CD4-positive, alpha-beta memory T cell (primary cell): ENCODE data around the gene DUOX1. TPM values are rescaled to one million over a fixed set of nuclear protein-coding genes. Genes with fewer than 3 reads are reported as not detected.
A peak's percentile ranks its signal among the peaks of the same experiment; 100 is the strongest.

Experiments used
- CTCF ChIA-PET: fragments of 350-600 bp; sonication (Branson Sonifier 250); formaldehyde crosslinking; loops from one replicate; lab custom pipeline; 2021; ENCODE audit warnings: inconsistent platforms; ENCODE audit not compliant: partially characterized antibody; lab: Charles Lee
- POLR2A ChIA-PET: fragments of 350-600 bp; sonication (Branson Sonifier 250); formaldehyde crosslinking; loops from one replicate; lab custom pipeline; 2021; ENCODE audit not compliant: partially characterized antibody; lab: Charles Lee
- DNase-seq, 5 donors: peaks; one replicate each; pipeline versions ENCODE4 v3.0.0 to v3.0.0-alpha.2; 2020 to 2022; ENCODE audit warnings: mixed read lengths in 1 of 5
- H3K27ac ChIP-seq: one replicate; pipeline ENCODE4 v1.7.0; 2013; ENCODE audit warnings: low read depth, low read length
- H3K27me3 ChIP-seq: 2 replicates; pipeline ENCODE4 v1.7.0; 2013; ENCODE audit warnings: mild to moderate bottlenecking, low read length, moderate library complexity; ENCODE audit not compliant: insufficient read depth
- H3K36me3 ChIP-seq: 2 replicates; pipeline ENCODE4 v1.7.0; 2013; ENCODE audit warnings: mild to moderate bottlenecking, low read length, moderate library complexity; ENCODE audit not compliant: insufficient read depth
- H3K4me1 ChIP-seq: 2 replicates; pipeline ENCODE4 v1.7.0; 2013; ENCODE audit warnings: mild to moderate bottlenecking, low read length, moderate library complexity; ENCODE audit not compliant: insufficient read depth
- H3K4me3 ChIP-seq, 2 donors: one replicate each; pipeline ENCODE4 v1.7.0; 2013; ENCODE audit warnings: low read length in 2 of 2, mild to moderate bottlenecking in 1 of 2
- H3K9me3 ChIP-seq, 2 donors: one replicate each; pipeline ENCODE4 v1.7.0; 2013; ENCODE audit warnings: low read length in 2 of 2, control low read depth in 1 of 2; ENCODE audit not compliant: control insufficient read depth in 1 of 2
- H3K27ac Mint-ChIP-seq, 7 donors: one replicate each; pipeline ENCODE4 v1.8.0; 2020 to 2021; ENCODE audit warnings: mixed read lengths in 7 of 7, mild to moderate bottlenecking in 6 of 7, inconsistent platforms in 3 of 7, moderate library complexity in 3 of 7
- H3K27me3 Mint-ChIP-seq, 2 donors: one replicate each; pipeline ENCODE4 v1.8.0; 2020 to 2021; ENCODE audit warnings: mixed read lengths in 2 of 2
- H3K36me3 Mint-ChIP-seq, 2 donors: one replicate each; pipeline ENCODE4 v1.8.0; 2020 to 2021; ENCODE audit warnings: mixed read lengths in 2 of 2, inconsistent platforms in 1 of 2, mild to moderate bottlenecking in 1 of 2
- H3K4me1 Mint-ChIP-seq, 4 donors: one replicate each; pipeline ENCODE4 v1.8.0; 2020 to 2021; ENCODE audit warnings: mixed read lengths in 4 of 4, mild to moderate bottlenecking in 1 of 4
- H3K4me3 Mint-ChIP-seq, 8 donors: one replicate each; pipeline ENCODE4 v1.8.0; 2020 to 2021; ENCODE audit warnings: mixed read lengths in 8 of 8, mild to moderate bottlenecking in 7 of 8, moderate library complexity in 6 of 8, inconsistent platforms in 3 of 8
- H3K9me3 Mint-ChIP-seq, 8 donors: one replicate each; pipeline ENCODE4 v1.8.0; 2020 to 2021; ENCODE audit warnings: mixed read lengths in 8 of 8, mild to moderate bottlenecking in 5 of 8, inconsistent platforms in 3 of 8, moderate library complexity in 1 of 8
- intact Hi-C: fragments of 100-400 bp; cut with micrococcal nuclease; formaldehyde crosslinking; loops from one replicate; pipeline ENCODE4 v1.15.1; 2023
- polyA plus RNA-seq, 2 donors: library from polyadenylated mRNA; unstranded; fragments of 300-500 nt; fragmentation: Illumina TruSeq; gene quantifications; one replicate each; pipeline ENCODE4 v1.2.3, GENCODE V29; 2021
- total RNA-seq, 2 experiments: library from RNA; stranded (reverse); gene quantifications; one replicate each; pipeline ENCODE4 v1.2.3, GENCODE V29; 2021

DUOX1 gene
- total and polyA plus RNA-seq, 4 experiments from 2014 or later: 0.06 to 2.9 (median 0.19) TPM

- H3K27me3 Mint-ChIP-seq: peaks cover 52 to 64% of the 10 kb centered on the region in 2 donors
- peaks cover 20 to 54% (median 41%) of the 10 kb centered on the region in 4 donors for H3K4me1 Mint-ChIP-seq
- H3K27me3 ChIP-seq: peaks cover 50% of the 10 kb centered on the region
- ChIA-PET CTCF (interaction anchor here (0.5 to 1.9 kb wide), 30 partner anchors 9 to 540 kb away, joined by 3 to 21 read pairs (median 4); partner anchors contain the start of genes DUOX1 and DUOXA1), POLR2A (interaction anchor here (0.8 to 1.1 kb wide), 5 partner anchors 9 to 83 kb away, joined by 3 to 5 read pairs (median 3); no protein-coding TSS in a partner anchor)
- H3K9me3 Mint-ChIP-seq: peaks cover 0 to 6% (median 0%) of the 10 kb centered on the region in 8 donors
- no peak for DNase-seq
- H3K9me3 ChIP-seq: no peaks in the 10 kb centered on the region
- intact Hi-C loops: loop anchor here (2.0 to 5.0 kb wide), 2 partner anchors 70 to 81 kb away; partner anchors contain the start of gene SHF
- H3K27ac ChIP-seq: no peak overlapping the region
- H3K4me3 Mint-ChIP-seq: peak overlapping the region; percentile 67 to 94 (median 86)
- H3K27ac Mint-ChIP-seq: peak overlapping the region in 1 of 7 donors; percentile 59
- no peaks in the 10 kb centered on the region for H3K36me3 ChIP-seq
- peaks cover 39% of the 10 kb centered on the region for H3K4me1 ChIP-seq
- H3K4me3 ChIP-seq: no peak overlapping the region
- no peaks in the 10 kb centered on the region for H3K36me3 Mint-ChIP-seq
Observed at GRCh38 chr15:45117308-45118130, 12.3 kb upstream of the DUOX1 start.

GRCh38 chr15:45118131-45118588 is 11.6 kb upstream of the DUOX1 start:
- intact Hi-C loops: loop anchor here (2.0 to 5.0 kb wide), 2 partner anchors 69 to 81 kb away; partner anchors contain the start of gene SHF
- POLR2A ChIA-PET: interaction anchor here (0.8 to 1.1 kb wide), 5 partner anchors 8 to 83 kb away, joined by 3 to 5 read pairs (median 3); no protein-coding TSS in a partner anchor
- no peaks in the 10 kb centered on the region for H3K36me3 ChIP-seq
- CTCF ChIA-PET: interaction anchor here (0.5 to 1.9 kb wide), 33 partner anchors 8 to 540 kb away, joined by 3 to 21 read pairs (median 4); partner anchors contain the start of genes DUOX1 and DUOXA1
- Mint-ChIP-seq H3K4me1 (peaks cover 20 to 48% (median 36%) of the 10 kb centered on the region in 4 donors), H3K4me3 (peak overlapping the region; percentile 67 to 94 (median 86)), H3K9me3 (peaks cover 0 to 2% (median 0%) of the 10 kb centered on the region in 8 donors), H3K36me3 (no peaks in the 10 kb centered on the region), H3K27me3 (peaks cover 52 to 61% of the 10 kb centered on the region in 2 donors), H3K27ac (peak overlapping the region in 1 of 7 donors; percentile 62)
- no peak overlapping the region for H3K27ac ChIP-seq
- no peaks in the 10 kb centered on the region for H3K9me3 ChIP-seq
- peaks cover 44% of the 10 kb centered on the region for H3K27me3 ChIP-seq
- no peak overlapping the region for H3K4me3 ChIP-seq
- peaks cover 32% of the 10 kb centered on the region for H3K4me1 ChIP-seq
- peak; percentile 77 to 84 (median 79) for DNase-seq

- intact Hi-C loops: loop anchor here (2.0 to 5.0 kb wide), 2 partner anchors 68 to 82 kb away; partner anchors contain the start of gene SHF
- no peak overlapping the region for H3K27ac Mint-ChIP-seq
Observed at GRCh38 chr15:45118996-45119395, 10.8 kb upstream of the DUOX1 start.

GRCh38 chr15:45120081-45120972 is 9.5 kb upstream of the DUOX1 start:
- intact Hi-C loops: no loop called here
- H3K9me3 ChIP-seq: no peaks in the 10 kb centered on the region
- H3K36me3 ChIP-seq: no peaks in the 10 kb centered on the region
- H3K9me3 Mint-ChIP-seq: peaks cover 0 to 2% (median 0%) of the 10 kb centered on the region in 8 donors
- peaks cover 12 to 29% (median 21%) of the 10 kb centered on the region in 4 donors for H3K4me1 Mint-ChIP-seq
- H3K27ac Mint-ChIP-seq: no peak overlapping the region
- no peaks in the 10 kb centered on the region for H3K36me3 Mint-ChIP-seq
- DNase-seq: no peak
- H3K27ac ChIP-seq: no peak overlapping the region
- H3K4me1 ChIP-seq: peaks cover 18% of the 10 kb centered on the region
- POLR2A ChIA-PET: no interaction called here
- H3K27me3 ChIP-seq: peaks cover 26% of the 10 kb centered on the region
- peaks cover 41 to 48% of the 10 kb centered on the region in 2 donors for H3K27me3 Mint-ChIP-seq
- H3K4me3 Mint-ChIP-seq: no peak overlapping the region
- H3K4me3 ChIP-seq: no peak overlapping the region
- CTCF ChIA-PET: interaction anchor here (1.8 kb wide), 1 partner anchor 48 kb away, joined by 5 read pairs; no protein-coding TSS in a partner anchor

More at GRCh38 chr15:45118996-45119395, 10.8 kb upstream of the DUOX1 start:
- H3K9me3 ChIP-seq: no peaks in the 10 kb centered on the region
- peaks cover 36% of the 10 kb centered on the region for H3K27me3 ChIP-seq
- peaks cover 26% of the 10 kb centered on the region for H3K4me1 ChIP-seq
- CTCF ChIA-PET: interaction anchor here (1.0 to 1.9 kb wide), 16 partner anchors 8 to 541 kb away, joined by 3 to 21 read pairs (median 6); partner anchors contain the start of genes DUOX1 and DUOXA1
- Mint-ChIP-seq H3K36me3 (no peaks in the 10 kb centered on the region), H3K4me3 (peak overlapping the region in 1 of 8 donors; percentile 27), H3K27me3 (peaks cover 46 to 54% of the 10 kb centered on the region in 2 donors), H3K4me1 (peaks cover 18 to 39% (median 29%) of the 10 kb centered on the region in 4 donors), H3K9me3 (peaks cover 0 to 2% (median 0%) of the 10 kb centered on the region in 8 donors)
- DNase-seq: no peak
- no peaks in the 10 kb centered on the region for H3K36me3 ChIP-seq
- no peak overlapping the region for H3K27ac ChIP-seq
- POLR2A ChIA-PET: interaction anchor here (1.0 kb wide), 1 partner anchor 44 kb away, joined by 4 read pairs; no protein-coding TSS in a partner anchor
- H3K4me3 ChIP-seq: no peak overlapping the region

GRCh38 chr15:45121020-45121419 is 8.8 kb upstream of the DUOX1 start:
- ChIA-PET CTCF (interaction anchor here (1.2 to 1.8 kb wide), 2 partner anchors 14 to 47 kb away, joined by 3 to 5 read pairs; no protein-coding TSS in a partner anchor), POLR2A (no interaction called here)
- H3K27ac ChIP-seq: no peak overlapping the region
- H3K9me3 ChIP-seq: no peaks in the 10 kb centered on the region
- H3K36me3 ChIP-seq: no peaks in the 10 kb centered on the region
- Mint-ChIP-seq H3K27me3 (peaks cover 41 to 48% of the 10 kb centered on the region in 2 donors), H3K4me1 (peaks cover 12 to 23% (median 17%) of the 10 kb centered on the region in 4 donors), H3K27ac (no peak overlapping the region), H3K4me3 (no peak overlapping the region), H3K9me3 (peaks cover 0 to 2% (median 0%) of the 10 kb centered on the region in 8 donors), H3K36me3 (no peaks in the 10 kb centered on the region)
- H3K4me1 ChIP-seq: peaks cover 18% of the 10 kb centered on the region
- H3K27me3 ChIP-seq: peaks cover 22% of the 10 kb centered on the region
- DNase-seq: no peak
- intact Hi-C loops: no loop called here
- H3K4me3 ChIP-seq: no peak overlapping the region

- Histone ChIP-seq H3K4me3 (no peak overlapping the region), H3K4me1 (peaks cover 11% of the 10 kb centered on the region), H3K27me3 (peaks cover 27% of the 10 kb centered on the region), H3K9me3 (no peaks in the 10 kb centered on the region), H3K27ac (no peak overlapping the region), H3K36me3 (no peaks in the 10 kb centered on the region)
- POLR2A ChIA-PET: no interaction called here
- no peak for DNase-seq
- CTCF ChIA-PET: interaction anchor here (0.9 to 1.9 kb wide), 5 partner anchors 12 to 279 kb away, joined by 3 to 9 read pairs (median 3); no protein-coding TSS in a partner anchor
- Mint-ChIP-seq H3K9me3 (peaks cover 0 to 2% (median 0%) of the 10 kb centered on the region in 8 donors), H3K27me3 (peaks cover 39 to 49% of the 10 kb centered on the region in 2 donors), H3K27ac (peak overlapping the region in 1 of 7 donors; percentile 64), H3K4me1 (peaks cover 8 to 15% (median 12%) of the 10 kb centered on the region in 4 donors), H3K36me3 (no peaks in the 10 kb centered on the region), H3K4me3 (no peak overlapping the region)
- intact Hi-C loops: no loop called here
Observed at GRCh38 chr15:45121706-45122417, 7.9 kb upstream of the DUOX1 start.
